IPS-20b (cell line): ENCODE results near the gene ALOX12B.

Experiments used
- H3K27ac ChIP-seq: one replicate; pipeline ENCODE4 v1.5.1; 2013; ENCODE audit warnings: low read length
- H3K27me3 ChIP-seq: 2 replicates; pipeline ENCODE4 v1.6.1; 2013; ENCODE audit warnings: mild to moderate bottlenecking, low read length, inconsistent platforms; ENCODE audit not compliant: insufficient read depth
- H3K36me3 ChIP-seq: 2 replicates; pipeline ENCODE4 v1.6.1; 2013; ENCODE audit warnings: low read depth, mild to moderate bottlenecking, inconsistent platforms, low read length, moderate library complexity; ENCODE audit not compliant: insufficient read depth
- H3K4me1 ChIP-seq: 2 replicates; pipeline ENCODE4 v1.6.1; 2013; ENCODE audit warnings: mild to moderate bottlenecking, control low read depth, inconsistent platforms, low read length, moderate library complexity; ENCODE audit not compliant: insufficient read depth
- H3K4me3 ChIP-seq: 2 replicates; pipeline ENCODE4 v1.5.1; 2013; ENCODE audit warnings: mild to moderate bottlenecking, low read length, inconsistent platforms
- H3K9ac ChIP-seq: 2 replicates; pipeline ENCODE4 v1.6.1; 2013; ENCODE audit warnings: low read depth, mild to moderate bottlenecking, inconsistent platforms, low read length, moderate library complexity
- H3K9me3 ChIP-seq: 2 replicates; pipeline ENCODE4 v1.6.1; 2013; ENCODE audit warnings: mild to moderate bottlenecking, low read depth, low read length, inconsistent platforms; ENCODE audit not compliant: insufficient read depth

The ALOX12B gene

GRCh38 chr17:8122924-8123694 is 35.6 kb upstream of the ALOX12B start:
- no peak overlapping the region for H3K27ac ChIP-seq
- H3K27me3 ChIP-seq = peaks cover 71% of the 10 kb centered on the region
- H3K4me1 ChIP-seq = peaks cover 7% of the 10 kb centered on the region; the same call in 1 of the 2 replicates
- H3K4me3 ChIP-seq = peak overlapping the region; percentile 89
- H3K9ac ChIP-seq = no peak overlapping the region
- H3K36me3 ChIP-seq = no peaks in the 10 kb centered on the region
- no peaks in the 10 kb centered on the region for H3K9me3 ChIP-seq

GRCh38 chr17:8122422-8122923 is 35.0 kb upstream of the ALOX12B start:
- Histone ChIP-seq H3K27me3 (peaks cover 71% of the 10 kb centered on the region), H3K27ac (no peak overlapping the region), H3K4me1 (peaks cover 7% of the 10 kb centered on the region; the same call in 1 of the 2 replicates), H3K36me3 (no peaks in the 10 kb centered on the region), H3K9me3 (no peaks in the 10 kb centered on the region), H3K9ac (no peak overlapping the region), H3K4me3 (peak overlapping the region; percentile 89)

GRCh38 chr17:8121681-8122421 is 34.3 kb upstream of the ALOX12B start:
- H3K36me3 ChIP-seq = no peaks in the 10 kb centered on the region
- no peak overlapping the region for H3K27ac ChIP-seq
- H3K9ac ChIP-seq = no peak overlapping the region
- H3K27me3 ChIP-seq = peaks cover 71% of the 10 kb centered on the region
- no peaks in the 10 kb centered on the region for H3K9me3 ChIP-seq
- peak overlapping the region; percentile 89 for H3K4me3 ChIP-seq
- peaks cover 5% of the 10 kb centered on the region; the same call in 1 of the 2 replicates for H3K4me1 ChIP-seq

- H3K4me1 ChIP-seq = peaks cover 5% of the 10 kb centered on the region; the same call in 1 of the 2 replicates
- peak overlapping the region; percentile 89 for H3K4me3 ChIP-seq
- no peak overlapping the region for H3K27ac ChIP-seq
- no peaks in the 10 kb centered on the region for H3K36me3 ChIP-seq
- no peaks in the 10 kb centered on the region for H3K9me3 ChIP-seq
- no peak overlapping the region for H3K9ac ChIP-seq
- H3K27me3 ChIP-seq = peaks cover 72% of the 10 kb centered on the region
These were observed 33.8 kb upstream of the ALOX12B start for GRCh38 chr17:8121407-8121680.

GRCh38 chr17:8120520-8121406 is 33.2 kb upstream of the ALOX12B start:
- Histone ChIP-seq H3K4me3 (peak overlapping the region; percentile 89), H3K36me3 (no peaks in the 10 kb centered on the region), H3K9ac (peak overlapping the region; percentile 67; the same call in 1 of the 2 replicates), H3K4me1 (peaks cover 5% of the 10 kb centered on the region; the same call in 1 of the 2 replicates), H3K9me3 (no peaks in the 10 kb centered on the region), H3K27ac (no peak overlapping the region), H3K27me3 (peaks cover 72% of the 10 kb centered on the region)

GRCh38 chr17:8119581-8120519 is 32.3 kb upstream of the ALOX12B start:
- H3K4me1 ChIP-seq = peaks cover 3% of the 10 kb centered on the region; the same call in 1 of the 2 replicates
- no peaks in the 10 kb centered on the region for H3K9me3 ChIP-seq
- peaks cover 74% of the 10 kb centered on the region for H3K27me3 ChIP-seq
- no peaks in the 10 kb centered on the region for H3K36me3 ChIP-seq
- H3K27ac ChIP-seq = no peak overlapping the region
- H3K9ac ChIP-seq = peak overlapping the region; percentile 67; the same call in 1 of the 2 replicates
- H3K4me3 ChIP-seq = peak overlapping the region; percentile 89

GRCh38 chr17:8118769-8119580 is 31.5 kb upstream of the ALOX12B start:
- H3K4me1 ChIP-seq = no peaks in the 10 kb centered on the region; the same call in 1 of the 2 replicates
- H3K9me3 ChIP-seq = no peaks in the 10 kb centered on the region
- H3K36me3 ChIP-seq = no peaks in the 10 kb centered on the region
- peaks cover 74% of the 10 kb centered on the region for H3K27me3 ChIP-seq
- H3K9ac ChIP-seq = peak overlapping the region; percentile 31; the same call in 1 of the 2 replicates
- no peak overlapping the region for H3K27ac ChIP-seq
- H3K4me3 ChIP-seq = peak overlapping the region; percentile 89

- Histone ChIP-seq H3K36me3 (no peaks in the 10 kb centered on the region), H3K27me3 (peaks cover 71% of the 10 kb centered on the region), H3K9me3 (no peaks in the 10 kb centered on the region), H3K9ac (peak within 1 kb of the TSS; percentile 31; the same call in 1 of the 2 replicates), H3K4me3 (peak within 1 kb of the TSS; percentile 89), H3K4me1 (no peaks in the 10 kb centered on the region; the same call in 1 of the 2 replicates), H3K27ac (no peak within 1 kb of the TSS)
These were observed 30.7 kb upstream of the ALOX12B start, which contains the start of gene ALOXE3 for GRCh38 chr17:8117980-8118768. Gene ALOXE3 (minus strand): TSS chr17:8118514. CDS start chr17:8117990, 524 bp downstream.

- Histone ChIP-seq H3K27me3 (peaks cover 71% of the 10 kb centered on the region), H3K9me3 (no peaks in the 10 kb centered on the region), H3K4me3 (peak overlapping the region; percentile 89), H3K9ac (peak overlapping the region; percentile 31; the same call in 1 of the 2 replicates), H3K36me3 (no peaks in the 10 kb centered on the region), H3K4me1 (no peaks in the 10 kb centered on the region), H3K27ac (no peak overlapping the region)
These were observed 30.0 kb upstream of the ALOX12B start for GRCh38 chr17:8117367-8117979.
